Suprapubic skin (tissue), 4 donors: ENCODE data around the gene C5AR2. TPM values are rescaled to one million over a fixed set of nuclear protein-coding genes. Genes with fewer than 3 reads are reported as not detected.

Experiments used
- DNase-seq, 2 donors: peaks; one replicate each; pipeline ENCODE4 v3.0.0-alpha.2; 2019; ENCODE audit warnings: low spot score in 2 of 2
- H3K27ac ChIP-seq: fragments of 200-600 bp; sonication (generic); one replicate; pipeline ENCODE4 v1.5.1; 2019
- H3K27me3 ChIP-seq: fragments of 200-600 bp; sonication (generic); one replicate; pipeline ENCODE4 v1.5.1; 2019
- H3K36me3 ChIP-seq: fragments of 200-600 bp; sonication (generic); one replicate; pipeline ENCODE4 v1.5.1; 2019
- H3K4me1 ChIP-seq: fragments of 200-600 bp; sonication (generic); one replicate; pipeline ENCODE4 v1.5.1; 2019
- H3K4me3 ChIP-seq: fragments of 200-600 bp; sonication (generic); one replicate; pipeline ENCODE4 v1.5.1; 2019; ENCODE audit warnings: mild to moderate bottlenecking
- H3K9me3 ChIP-seq: fragments of 200-600 bp; sonication (generic); one replicate; pipeline ENCODE4 v1.5.1; 2019
- EP300 ChIP-seq: sonication (generic); formaldehyde crosslinking; IDR thresholded peaks from one replicate; pipeline ENCODE4 v1.6.1; 2017; ENCODE audit warnings: antibody characterized with exemption
- POLR2A ChIP-seq, 2 donors: fragments of 450-650 bp; IDR thresholded peaks; one replicate each; pipeline ENCODE4 v1.6.1; 2017; ENCODE audit warnings: antibody characterized with exemption in 2 of 2, mild to moderate bottlenecking in 2 of 2, moderate library complexity in 2 of 2
- POLR2AphosphoS5 ChIP-seq, 3 donors: sonication (generic); formaldehyde crosslinking; IDR thresholded peaks; one replicate each; pipeline ENCODE4 v1.6.1; 2017; ENCODE audit warnings: antibody characterized with exemption in 3 of 3
- WGBS: methylation state at CpG from one replicate; pipeline ENCODE4 v1.1.5; 2018; 5-methylcytosine and 5-hydroxymethylcytosine counted together
- total RNA-seq, 4 donors: library from RNA; depleted of rRNA; stranded (reverse); fragments of >200 nt; gene quantifications; one replicate each; pipeline ENCODE4 v1.1.0, GENCODE V29; 2016
- TF ChIP-seq, protein P1 (sequence below), 2 donors: fragments of 200-600 bp in 1 of 2; fragments of 450-650 bp in 1 of 2; sonication (generic) in 1 of 2; IDR thresholded peaks; one replicate each; pipeline ENCODE4 v1.5.1; 2016 to 2019; ENCODE audit warnings: antibody characterized with exemption in 2 of 2, mild to moderate bottlenecking in 1 of 2, moderate library complexity in 1 of 2

The C5AR2 gene
- total RNA-seq, 4 donors from 2014 or later = 0.68 to 3.1 (median 1.5) TPM

DNA sequence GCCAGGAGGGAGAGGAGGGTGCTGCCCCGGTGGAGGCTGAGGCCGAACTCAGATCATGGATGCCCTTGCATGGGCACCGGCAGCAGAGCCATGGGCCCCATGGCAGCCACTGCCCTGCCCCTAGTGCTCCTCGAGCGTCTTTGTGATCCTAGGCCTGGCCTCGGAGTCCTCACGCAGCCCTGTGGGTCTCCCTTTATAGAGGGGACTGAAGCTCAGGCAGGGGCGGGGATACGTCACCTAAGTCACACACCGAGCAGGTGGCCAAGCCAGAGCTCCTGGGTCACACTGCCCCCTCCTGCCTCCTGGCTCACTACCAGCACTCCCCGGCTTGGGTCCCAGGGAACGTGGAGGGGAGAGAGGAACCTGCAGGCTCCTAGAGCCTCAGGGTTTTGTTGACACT lies 45.8 kb downstream of the C5AR2 start:
- Histone ChIP-seq H3K9me3 (no peaks in the 10 kb centered on the region), H3K36me3 (peaks cover 98% of the 10 kb centered on the region), H3K4me1 (no peaks in the 10 kb centered on the region), H3K27ac (no peak overlapping the region), H3K27me3 (no peaks in the 10 kb centered on the region), H3K4me3 (no peak overlapping the region)
- no CpG with 5 or more reads among the region's 12 CpGs for WGBS
- DNase-seq = no peak
- no peak for TF ChIP-seq POLR2AphosphoS5 (IDR thresholded peaks at IDR 0.05)
- no peak for TF ChIP-seq EP300
- no peak for TF ChIP-seq POLR2A (IDR thresholded peaks at IDR 0.05)

GRCh38 chr19:47378246-47378645 lies 46.3 kb downstream of the C5AR2 start:
- Histone ChIP-seq H3K36me3 (peaks cover 93% of the 10 kb centered on the region), H3K27ac (no peak overlapping the region)
- WGBS = 93% methylated on average over 8 of the region's 11 CpGs

DNA sequence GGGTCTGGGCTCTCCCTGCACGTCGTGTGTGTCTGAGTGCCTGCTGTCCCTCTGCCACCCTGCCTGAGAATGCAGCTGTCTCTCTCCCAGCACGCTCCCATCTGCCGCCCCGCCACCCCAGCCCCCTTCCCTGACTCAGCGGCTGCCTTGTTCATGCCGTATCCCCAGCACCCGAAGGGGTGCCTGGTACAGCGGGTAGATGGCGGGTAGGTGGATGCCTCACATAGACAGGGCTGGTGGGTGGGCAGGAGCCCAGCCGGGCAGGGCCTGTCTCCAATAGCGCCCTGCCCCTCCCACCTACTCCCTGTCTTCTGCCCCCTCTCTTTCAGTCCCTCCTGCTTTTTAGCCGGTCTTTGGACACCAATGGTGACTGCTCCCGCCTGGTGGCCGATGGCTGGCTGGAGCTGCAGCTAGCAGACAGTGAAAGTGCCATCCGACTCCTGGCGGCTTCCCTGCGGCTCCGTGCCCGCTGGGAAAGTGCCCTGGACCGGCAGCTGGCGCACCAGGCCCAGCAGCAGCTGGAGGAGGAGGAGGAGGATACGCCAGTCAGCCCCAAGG lies 47.5 kb downstream of the C5AR2 start:
- DNase-seq = no peak
- Histone ChIP-seq H3K4me1 (no peaks in the 10 kb centered on the region), H3K27ac (no peak overlapping the region), H3K27me3 (no peaks in the 10 kb centered on the region), H3K36me3 (peaks cover 81% of the 10 kb centered on the region), H3K4me3 (no peak overlapping the region), H3K9me3 (no peaks in the 10 kb centered on the region)
- TF ChIP-seq, protein P1, sequence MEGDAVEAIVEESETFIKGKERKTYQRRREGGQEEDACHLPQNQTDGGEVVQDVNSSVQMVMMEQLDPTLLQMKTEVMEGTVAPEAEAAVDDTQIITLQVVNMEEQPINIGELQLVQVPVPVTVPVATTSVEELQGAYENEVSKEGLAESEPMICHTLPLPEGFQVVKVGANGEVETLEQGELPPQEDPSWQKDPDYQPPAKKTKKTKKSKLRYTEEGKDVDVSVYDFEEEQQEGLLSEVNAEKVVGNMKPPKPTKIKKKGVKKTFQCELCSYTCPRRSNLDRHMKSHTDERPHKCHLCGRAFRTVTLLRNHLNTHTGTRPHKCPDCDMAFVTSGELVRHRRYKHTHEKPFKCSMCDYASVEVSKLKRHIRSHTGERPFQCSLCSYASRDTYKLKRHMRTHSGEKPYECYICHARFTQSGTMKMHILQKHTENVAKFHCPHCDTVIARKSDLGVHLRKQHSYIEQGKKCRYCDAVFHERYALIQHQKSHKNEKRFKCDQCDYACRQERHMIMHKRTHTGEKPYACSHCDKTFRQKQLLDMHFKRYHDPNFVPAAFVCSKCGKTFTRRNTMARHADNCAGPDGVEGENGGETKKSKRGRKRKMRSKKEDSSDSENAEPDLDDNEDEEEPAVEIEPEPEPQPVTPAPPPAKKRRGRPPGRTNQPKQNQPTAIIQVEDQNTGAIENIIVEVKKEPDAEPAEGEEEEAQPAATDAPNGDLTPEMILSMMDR (IDR thresholded peaks at IDR 0.05) = no peak
- TF ChIP-seq POLR2A (IDR thresholded peaks at IDR 0.05) = no peak
- no peak for TF ChIP-seq POLR2AphosphoS5 (IDR thresholded peaks at IDR 0.05)
- TF ChIP-seq EP300 = no peak
- WGBS = 85% methylated on average over 10 of the region's 23 CpGs

More at GRCh38 chr19:47378246-47378645, 46.3 kb downstream of the C5AR2 start:
- no peaks in the 10 kb centered on the region for H3K9me3 ChIP-seq
- no peak for DNase-seq
- no peaks in the 10 kb centered on the region for H3K27me3 ChIP-seq
- H3K4me1 ChIP-seq = no peaks in the 10 kb centered on the region
- TF ChIP-seq POLR2A (IDR thresholded peaks at IDR 0.05) (no peak), EP300 (no peak), POLR2AphosphoS5 (IDR thresholded peaks at IDR 0.05) (no peak)
- TF ChIP-seq, protein P1 (IDR thresholded peaks at IDR 0.05) = no peak
- no peak overlapping the region for H3K4me3 ChIP-seq

GRCh38 chr19:47380559-47380958 lies 48.6 kb downstream of the C5AR2 start:
- Histone ChIP-seq H3K27ac (no peak overlapping the region), H3K4me1 (no peaks in the 10 kb centered on the region), H3K27me3 (no peaks in the 10 kb centered on the region), H3K36me3 (peaks cover 70% of the 10 kb centered on the region), H3K9me3 (no peaks in the 10 kb centered on the region), H3K4me3 (no peak overlapping the region)
- 93% methylated on average over 6 of the region's 6 CpGs for WGBS
- TF ChIP-seq POLR2A (IDR thresholded peaks at IDR 0.05) = no peak
- no peak for TF ChIP-seq EP300
- TF ChIP-seq, protein P1 (IDR thresholded peaks at IDR 0.05) = no peak
- TF ChIP-seq POLR2AphosphoS5 (IDR thresholded peaks at IDR 0.05) = no peak
- DNase-seq = no peak

DNA sequence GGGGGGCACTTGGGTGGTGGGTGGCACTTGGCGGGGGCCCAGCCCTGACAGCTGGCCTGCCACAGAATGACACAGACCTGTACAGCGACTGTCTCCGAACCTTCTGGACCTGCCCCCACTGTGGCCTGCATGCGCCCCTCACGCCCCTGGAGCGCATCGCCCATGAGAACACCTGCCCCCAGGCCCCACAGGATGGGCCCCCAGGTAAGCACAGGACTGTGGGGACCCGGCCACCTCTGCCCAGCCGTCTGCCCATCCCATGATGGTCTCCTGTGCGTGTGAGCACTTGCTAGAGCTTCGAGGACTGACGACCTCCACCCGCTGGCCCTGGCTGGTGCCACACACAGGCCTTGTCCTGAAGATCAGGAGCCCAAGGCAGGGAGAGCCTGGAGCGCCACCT lies 49.1 kb downstream of the C5AR2 start:
- no peaks in the 10 kb centered on the region for H3K4me1 ChIP-seq
- H3K36me3 ChIP-seq = peaks cover 64% of the 10 kb centered on the region
- no peak overlapping the region for H3K4me3 ChIP-seq
- no peak for TF ChIP-seq EP300
- TF ChIP-seq, protein P1 (IDR thresholded peaks at IDR 0.05) = no peak
- no peak for TF ChIP-seq POLR2A (IDR thresholded peaks at IDR 0.05)
- TF ChIP-seq POLR2AphosphoS5 (IDR thresholded peaks at IDR 0.05) = no peak
- H3K27ac ChIP-seq = no peak overlapping the region
- H3K9me3 ChIP-seq = no peaks in the 10 kb centered on the region
- H3K27me3 ChIP-seq = no peaks in the 10 kb centered on the region
- DNase-seq = no peak
- WGBS = 87% methylated on average over 13 of the region's 14 CpGs
